MM.1S (cell line): ENCODE data around the gene TUBGCP3.

Experiments
- DNase-seq: peaks from one replicate; pipeline ENCODE4 v3.0.0-alpha.2; 2015
- H2AFZ ChIP-seq: fragments of 300-600 bp; sonication (generic); 2 replicates; pipeline ENCODE4 v1.6.0; 2016; ENCODE audit warnings: antibody characterized with exemption, low read length
- H3F3A ChIP-seq: fragments of 300-600 bp; sonication (generic); 2 replicates; pipeline ENCODE4 v1.6.1; 2016; ENCODE audit warnings: mild to moderate bottlenecking, antibody characterized with exemption, low read length, moderate library complexity, mixed read lengths; ENCODE audit not compliant: insufficient read depth
- H3K27ac ChIP-seq: fragments of 300-600 bp; sonication (generic); 2 replicates; pipeline ENCODE4 v1.5.1; 2016; ENCODE audit warnings: mild to moderate bottlenecking, low read length
- H3K27me3 ChIP-seq: fragments of 300-600 bp; sonication (generic); replicated peaks from 2 replicates; pipeline ENCODE4 v1.6.0; 2016; ENCODE audit warnings: low read length; ENCODE audit not compliant: insufficient read depth
- H3K36me3 ChIP-seq: fragments of 300-600 bp; sonication (generic); replicated peaks from 2 replicates; pipeline ENCODE4 v1.6.1; 2016; ENCODE audit warnings: mild to moderate bottlenecking, low read length, mixed read lengths; ENCODE audit not compliant: insufficient read depth
- H3K4me1 ChIP-seq: fragments of 300-600 bp; sonication (generic); 2 replicates; pipeline ENCODE4 v1.6.1; 2016; ENCODE audit warnings: low read length, mixed read lengths
- H3K4me2 ChIP-seq: fragments of 300-600 bp; sonication (generic); 2 replicates; pipeline ENCODE4 v1.6.0; 2016; ENCODE audit warnings: low read depth, low read length
- H3K4me3 ChIP-seq: fragments of 300-600 bp; sonication (generic); 2 replicates; pipeline ENCODE4 v1.5.1; 2016; ENCODE audit warnings: low read length, mixed read lengths
- H3K79me2 ChIP-seq: fragments of 300-600 bp; sonication (generic); 2 replicates; pipeline ENCODE4 v1.6.1; 2016; ENCODE audit warnings: mixed run types, low read length, mixed read lengths
- H3K9ac ChIP-seq: fragments of 300-600 bp; sonication (generic); 2 replicates; pipeline ENCODE4 v1.6.1; 2016; ENCODE audit warnings: low read length, mixed read lengths
- H3K9me2 ChIP-seq: fragments of 300-600 bp; sonication (generic); replicated peaks from 2 replicates; pipeline ENCODE4 v1.6.1; 2016; ENCODE audit warnings: mild to moderate bottlenecking, low read length, mixed read lengths; ENCODE audit not compliant: insufficient read depth
- H3K9me3 ChIP-seq: fragments of 300-600 bp; sonication (generic); replicated peaks from 2 replicates; pipeline ENCODE4 v1.6.1; 2016; ENCODE audit warnings: mild to moderate bottlenecking, low read length, mixed read lengths; ENCODE audit not compliant: insufficient read depth
- H4K20me1 ChIP-seq: fragments of 300-600 bp; sonication (generic); 2 replicates; pipeline ENCODE4 v1.6.1; 2016; ENCODE audit warnings: mild to moderate bottlenecking, low read length, moderate library complexity, mixed read lengths; ENCODE audit not compliant: insufficient read depth
- EZH2 ChIP-seq: fragments of 300-600 bp; sonication (generic); optimal IDR thresholded peaks from 2 replicates; pipeline ENCODE3; 2017; ENCODE audit warnings: low read depth, mild to moderate bottlenecking, antibody characterized with exemption, low read length, mixed read lengths
- EZH2phosphoT487 ChIP-seq: fragments of 300-600 bp; sonication (generic); IDR thresholded peaks from 2 replicates; pipeline ENCODE4 v1.6.1; 2018; ENCODE audit warnings: antibody characterized with exemption, low read length
- TF ChIP-seq, protein P1 (sequence below): fragments of 300-600 bp; sonication (generic); IDR thresholded peaks from 2 replicates; pipeline ENCODE4 v1.5.1; 2016; ENCODE audit warnings: antibody characterized with exemption, low read length, mixed read lengths

Gene TUBGCP3

DNA sequence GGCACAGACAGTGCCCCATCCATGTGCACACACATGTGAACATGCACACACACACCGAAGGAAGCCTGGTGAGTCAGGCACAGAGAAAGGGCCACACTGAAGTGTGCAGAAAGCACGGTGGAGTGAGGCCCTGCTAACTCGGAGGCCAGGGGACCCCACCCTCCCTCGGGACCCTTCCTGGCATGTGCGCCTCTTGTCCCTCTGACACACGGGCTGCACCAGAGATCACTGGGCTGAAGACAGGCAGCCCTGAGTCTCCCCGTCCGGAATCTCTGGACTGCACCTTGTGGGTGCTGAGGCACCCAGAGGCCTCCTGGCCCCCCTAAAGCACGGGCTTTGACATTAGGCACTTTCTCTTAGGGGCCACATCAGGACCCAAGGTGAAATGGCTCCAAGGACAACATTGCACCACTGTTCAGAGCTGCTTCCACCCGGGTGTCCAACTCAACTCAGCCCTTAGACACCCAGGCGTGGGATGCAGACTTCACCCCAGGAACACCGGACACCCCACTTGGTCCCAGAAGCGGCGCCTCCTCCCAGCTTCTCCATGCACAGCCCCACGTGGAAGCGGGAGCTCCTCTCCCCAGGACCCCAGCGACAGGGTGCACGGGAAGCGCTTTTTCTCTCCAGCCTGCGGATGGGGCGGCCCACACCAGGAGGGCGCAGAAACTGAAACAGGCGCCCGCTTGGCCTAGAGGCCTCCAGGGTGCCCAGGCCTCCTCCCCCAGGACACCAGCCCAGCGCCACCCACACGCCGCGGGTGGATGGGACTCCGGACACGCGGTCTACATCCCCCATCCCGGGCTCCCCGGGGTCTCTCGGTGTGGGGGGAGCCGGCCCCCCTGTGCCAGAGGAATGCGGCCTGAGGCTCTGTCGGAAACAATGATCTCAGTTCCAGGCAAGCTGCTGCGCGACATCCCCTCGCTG is 121.6 kb downstream of the TUBGCP3 start:
- Histone ChIP-seq H3K9ac (no peak overlapping the region), H3K27ac (no peak overlapping the region), H3K4me2 (no peak overlapping the region), H3K9me2 (no peaks in the 10 kb centered on the region), H2AFZ (no peak overlapping the region), H4K20me1 (no peaks in the 10 kb centered on the region), H3F3A (no peaks in the 10 kb centered on the region), H3K79me2 (no peaks in the 10 kb centered on the region), H3K4me3 (no peak overlapping the region), H3K9me3 (peaks cover 6% of the 10 kb centered on the region; the same call in 1 of the 2 replicates), H3K36me3 (no peaks in the 10 kb centered on the region), H3K27me3 (no peaks in the 10 kb centered on the region), H3K4me1 (no peaks in the 10 kb centered on the region)
- DNase-seq = no peak
- TF ChIP-seq, protein P1, sequence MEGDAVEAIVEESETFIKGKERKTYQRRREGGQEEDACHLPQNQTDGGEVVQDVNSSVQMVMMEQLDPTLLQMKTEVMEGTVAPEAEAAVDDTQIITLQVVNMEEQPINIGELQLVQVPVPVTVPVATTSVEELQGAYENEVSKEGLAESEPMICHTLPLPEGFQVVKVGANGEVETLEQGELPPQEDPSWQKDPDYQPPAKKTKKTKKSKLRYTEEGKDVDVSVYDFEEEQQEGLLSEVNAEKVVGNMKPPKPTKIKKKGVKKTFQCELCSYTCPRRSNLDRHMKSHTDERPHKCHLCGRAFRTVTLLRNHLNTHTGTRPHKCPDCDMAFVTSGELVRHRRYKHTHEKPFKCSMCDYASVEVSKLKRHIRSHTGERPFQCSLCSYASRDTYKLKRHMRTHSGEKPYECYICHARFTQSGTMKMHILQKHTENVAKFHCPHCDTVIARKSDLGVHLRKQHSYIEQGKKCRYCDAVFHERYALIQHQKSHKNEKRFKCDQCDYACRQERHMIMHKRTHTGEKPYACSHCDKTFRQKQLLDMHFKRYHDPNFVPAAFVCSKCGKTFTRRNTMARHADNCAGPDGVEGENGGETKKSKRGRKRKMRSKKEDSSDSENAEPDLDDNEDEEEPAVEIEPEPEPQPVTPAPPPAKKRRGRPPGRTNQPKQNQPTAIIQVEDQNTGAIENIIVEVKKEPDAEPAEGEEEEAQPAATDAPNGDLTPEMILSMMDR = no peak
- no peak for TF ChIP-seq EZH2phosphoT487

DNA sequence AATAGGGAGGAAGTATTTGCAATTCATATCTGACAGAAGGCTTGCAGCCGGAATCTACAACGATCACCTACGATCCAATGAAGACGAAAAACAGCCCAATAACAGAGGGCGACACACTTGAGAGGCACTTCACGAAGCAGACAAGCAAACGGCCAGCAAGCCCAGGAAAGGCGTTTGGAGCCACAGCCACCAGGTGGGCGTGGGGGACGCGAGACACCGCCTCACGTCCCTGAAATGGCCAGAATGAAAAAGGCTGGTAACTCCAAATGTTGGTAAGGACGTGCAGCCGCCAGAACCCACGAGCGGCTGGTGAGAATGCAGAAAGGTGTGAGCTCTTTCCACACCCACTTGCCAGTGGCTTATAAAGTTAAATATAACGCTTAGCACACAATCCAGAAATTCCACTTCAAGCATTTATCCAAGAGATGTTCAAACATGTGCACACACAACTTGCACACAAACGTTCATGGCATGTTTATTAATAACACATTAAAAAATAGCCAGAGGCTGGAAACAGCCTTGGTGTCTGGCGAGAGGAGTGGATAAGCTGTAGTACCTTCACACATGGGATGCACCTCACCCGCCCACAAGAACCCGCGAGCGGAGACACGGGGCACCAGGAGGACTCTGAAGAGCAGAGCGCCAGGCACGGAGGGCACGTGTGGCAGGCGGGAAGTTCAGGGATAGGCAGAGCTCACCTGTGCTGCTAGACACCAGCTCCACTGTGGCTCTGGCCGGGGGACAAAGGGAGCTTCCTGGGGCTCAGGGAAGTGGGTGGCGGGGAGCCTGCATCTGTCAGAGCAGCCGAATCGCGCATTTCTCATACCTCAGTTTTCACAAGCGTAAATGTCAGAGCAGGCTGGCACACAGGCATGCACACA is 122.5 kb downstream of the TUBGCP3 start:
- Histone ChIP-seq H3K9ac (no peak overlapping the region), H3K4me2 (no peak overlapping the region), H3K36me3 (no peaks in the 10 kb centered on the region), H3K79me2 (no peaks in the 10 kb centered on the region), H3K9me3 (peaks cover 6% of the 10 kb centered on the region; the same call in 1 of the 2 replicates), H3K4me3 (no peak overlapping the region), H3K9me2 (no peaks in the 10 kb centered on the region), H3K4me1 (no peaks in the 10 kb centered on the region), H3K27ac (no peak overlapping the region), H2AFZ (no peak overlapping the region), H3F3A (no peaks in the 10 kb centered on the region), H3K27me3 (no peaks in the 10 kb centered on the region), H4K20me1 (no peaks in the 10 kb centered on the region)
- DNase-seq = no peak
- TF ChIP-seq, protein P1 = no peak
- TF ChIP-seq EZH2phosphoT487 = no peak
- no peak for TF ChIP-seq EZH2

DNA sequence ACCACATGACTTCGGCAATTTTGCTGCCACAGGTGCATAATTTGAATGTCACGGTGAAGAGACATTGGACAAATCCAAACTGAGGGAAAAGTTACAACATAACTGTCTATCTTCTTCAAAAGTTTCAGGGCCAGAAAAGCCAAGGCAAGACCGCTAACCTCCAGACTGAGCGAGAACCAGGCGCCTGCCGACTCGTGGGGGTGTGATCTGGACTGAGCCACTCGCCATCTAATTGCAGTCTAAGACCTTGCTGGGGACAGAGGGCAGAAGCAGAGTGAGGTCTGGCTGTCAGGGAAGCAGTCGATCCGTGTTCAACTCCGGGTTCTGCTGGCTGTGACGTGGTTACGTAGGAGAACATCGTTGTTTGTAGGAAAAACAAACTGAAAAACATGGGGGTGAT is 123.2 kb downstream of the TUBGCP3 start:
- Histone ChIP-seq H3K4me1 (no peaks in the 10 kb centered on the region), H3K9me3 (peaks cover 6% of the 10 kb centered on the region; the same call in 1 of the 2 replicates), H3K9me2 (no peaks in the 10 kb centered on the region), H4K20me1 (no peaks in the 10 kb centered on the region), H3K4me2 (no peak overlapping the region), H3K9ac (no peak overlapping the region), H3K79me2 (no peaks in the 10 kb centered on the region), H3K27ac (no peak overlapping the region), H3K27me3 (no peaks in the 10 kb centered on the region), H3K4me3 (no peak overlapping the region), H2AFZ (no peak overlapping the region), H3F3A (no peaks in the 10 kb centered on the region), H3K36me3 (no peaks in the 10 kb centered on the region)
- DNase-seq = no peak
- no peak for TF ChIP-seq EZH2phosphoT487
- TF ChIP-seq, protein P1 = no peak
